H1 (cell line): ENCODE data around the gene ENOSF1.

ENCODE experiments used
- ATF3 ChIP-seq: IDR thresholded peaks from 2 replicates; pipeline ENCODE4 v1.6.1; 2011; ENCODE audit warnings: low read depth, mild to moderate bottlenecking, low read length; ENCODE audit not compliant: insufficient read depth
- CBX8 ChIP-seq: fragments of 300-800, 300-1000 bp; sonication (generic); IDR thresholded peaks from 2 replicates; pipeline ENCODE4 v1.7.1; 2016; ENCODE audit warnings: low read depth, low read length, borderline replicate concordance
- CTCF ChIP-seq, 3 experiments: IDR thresholded peaks; 1 replicate in 2 of 3; 2 replicates in 1 of 3; pipeline versions ENCODE4 v1.5.1 to v1.6.1; 2011; ENCODE audit warnings: low read length in 3 of 3, mild to moderate bottlenecking in 3 of 3, inconsistent platforms in 2 of 3, low read depth in 1 of 3, moderate library complexity in 1 of 3; ENCODE audit not compliant: insufficient read depth in 1 of 3; ENCODE audit errors: control extremely low read depth in 1 of 3
- EP300 ChIP-seq, 2 experiments: IDR thresholded peaks; 1 replicate in 1 of 2; 2 replicates in 1 of 2; pipeline ENCODE4 v1.6.1; 2011 to 2012; ENCODE audit warnings: low read depth in 2 of 2, low read length in 2 of 2, mild to moderate bottlenecking in 2 of 2, borderline replicate concordance in 1 of 2, inconsistent platforms in 1 of 2, moderate library complexity in 1 of 2
- EZH2 ChIP-seq: fragments of 200-600 bp; sonication (generic); IDR thresholded peaks from 2 replicates; pipeline ENCODE4 v1.7.1; 2012; ENCODE audit warnings: low read depth, mild to moderate bottlenecking, moderate library complexity, low read length, inconsistent platforms; ENCODE audit not compliant: severe bottlenecking
- KDM1A ChIP-seq: fragments of 200-600, 300-600 bp; sonication (generic); IDR thresholded peaks from 2 replicates; pipeline ENCODE4 v1.7.1; 2016; ENCODE audit warnings: mild to moderate bottlenecking, low read length, borderline replicate concordance
- MAX ChIP-seq: IDR thresholded peaks from 2 replicates; pipeline ENCODE4 v1.6.1; 2012; ENCODE audit warnings: inconsistent platforms
- PHF8 ChIP-seq: fragments of 200-600 bp; sonication (generic); conservative IDR thresholded peaks from 2 replicates; pipeline ENCODE4 v1.7.1; 2012; ENCODE audit warnings: low read depth, mild to moderate bottlenecking, inconsistent platforms, low read length, moderate library complexity
- POLR2A ChIP-seq, 2 experiments: IDR thresholded peaks; 1 replicate in 1 of 2; 2 replicates in 1 of 2; pipeline ENCODE4 v1.6.1; 2011; ENCODE audit warnings: low read depth in 2 of 2, low read length in 2 of 2, mild to moderate bottlenecking in 2 of 2; ENCODE audit errors: control extremely low read depth in 1 of 2
- POLR2AphosphoS5 ChIP-seq: IDR thresholded peaks from 2 replicates; pipeline ENCODE4 v1.6.1; 2011; ENCODE audit warnings: low read depth, low read length
- SAP30 ChIP-seq: fragments of 300-600 bp; sonication (generic); IDR thresholded peaks from 2 replicates; pipeline ENCODE4 v1.7.1; 2012; ENCODE audit warnings: low read length, moderate library complexity, mild to moderate bottlenecking, inconsistent platforms; ENCODE audit not compliant: insufficient read depth, insufficient replicate concordance
- SIN3A ChIP-seq, 2 experiments: IDR thresholded peaks in 1 of 2; conservative IDR thresholded peaks in 1 of 2; 2 replicates each; pipeline ENCODE4 v1.6.1; 2011 to 2012; ENCODE audit warnings: low read length in 2 of 2, improper control_type of control experiment in 1 of 2, low read depth in 1 of 2, mild to moderate bottlenecking in 1 of 2
- SUZ12 ChIP-seq: fragments of 200-600 bp; sonication (generic); IDR thresholded peaks from 2 replicates; pipeline ENCODE4 v1.6.1; 2012; ENCODE audit warnings: mild to moderate bottlenecking, inconsistent platforms, low read length, moderate library complexity, mixed read lengths
- TAF1 ChIP-seq: IDR thresholded peaks from 2 replicates; pipeline ENCODE4 v1.6.1; 2011; ENCODE audit warnings: mild to moderate bottlenecking, low read depth, low read length

- TF ChIP-seq POLR2A (IDR thresholded peaks at IDR 0.05; ENCODE audit: control extremely low read depth in 1 of 2, low read depth in 2 of 2, low read length in 2 of 2), result no peak
- no peak; the same call in 1 of the 2 replicates for TF ChIP-seq POLR2AphosphoS5
- TF ChIP-seq EP300 (IDR thresholded peaks at IDR 0.05; ENCODE audit: borderline replicate concordance in 1 of 2, low read depth in 2 of 2, low read length in 2 of 2), result no peak
- no peak for TF ChIP-seq MAX
- TF ChIP-seq CTCF (IDR thresholded peaks at IDR 0.05; ENCODE audit: control extremely low read depth in 1 of 3, insufficient read depth in 1 of 3, low read depth in 1 of 3, low read length in 3 of 3), result no peak
- no peak for TF ChIP-seq EZH2
- TF ChIP-seq ATF3, result no peak
- no peak for TF ChIP-seq TAF1
- TF ChIP-seq SAP30, result no peak
- no peak for TF ChIP-seq CBX8
- TF ChIP-seq PHF8, result no peak
- no peak for TF ChIP-seq SUZ12
- TF ChIP-seq KDM1A, result no peak
- TF ChIP-seq SIN3A (conservative IDR thresholded peaks at IDR 0.05 in 1 of 2, IDR thresholded peaks at IDR 0.05 in 1 of 2; ENCODE audit: low read depth in 1 of 2, low read length in 2 of 2), result no peak
Observed at GRCh38 chr18:675307-675706, 37.1 kb downstream of the ENOSF1 start.
